Mesothelial cell of epicardium (in vitro differentiated cells): Measurements from ENCODE around the gene CABS1. TPM values are rescaled to one million over a fixed set of nuclear protein-coding genes. Genes with fewer than 3 reads are reported as not detected.

ENCODE experiments used
- DNase-seq, 2 experiments: peaks; one replicate each; pipeline ENCODE4 v3.0.0; 2021; ENCODE audit warnings: low spot score in 2 of 2; ENCODE audit not compliant: unreplicated experiment in 2 of 2
- H3K27ac Mint-ChIP-seq: 2 replicates; pipeline ENCODE4 v1.8.0; 2021; ENCODE audit warnings: mixed read lengths
- H3K27me3 Mint-ChIP-seq: 2 replicates; pipeline ENCODE4 v1.8.0; 2021; ENCODE audit warnings: low read depth, mixed read lengths
- H3K36me3 Mint-ChIP-seq: 2 replicates; pipeline ENCODE4 v1.8.0; 2021; ENCODE audit warnings: mixed read lengths
- H3K4me1 Mint-ChIP-seq: 2 replicates; pipeline ENCODE4 v1.8.0; 2021; ENCODE audit warnings: mixed read lengths
- H3K4me3 Mint-ChIP-seq: 2 replicates; pipeline ENCODE4 v1.8.0; 2021; ENCODE audit warnings: mild to moderate bottlenecking, moderate library complexity, mixed read lengths
- H3K9me3 Mint-ChIP-seq: 2 replicates; pipeline ENCODE4 v1.8.0; 2021; ENCODE audit warnings: mixed read lengths
- CTCF ChIP-seq: fragments of 200-600 bp; sonication (generic); IDR thresholded peaks from one replicate; pipeline ENCODE4 v1.5.0; 2021; ENCODE audit warnings: antibody characterized with exemption; ENCODE audit not compliant: unreplicated experiment
- total RNA-seq: library from RNA; stranded (reverse); gene quantifications from 3 replicates; pipeline ENCODE4 v1.2.1, GENCODE V29; 2021

CABS1 gene
- total RNA-seq: 0.69 to 1.2 TPM (median 1.1 TPM) in 3 replicates

- no peak for DNase-seq
- no peaks in the 10 kb centered on the region for H3K27me3 Mint-ChIP-seq
- peaks cover 4% of the 10 kb centered on the region for H3K9me3 Mint-ChIP-seq
- no peak within 1 kb of the TSS for H3K27ac Mint-ChIP-seq
- H3K4me3 Mint-ChIP-seq: no peak within 1 kb of the TSS
- peaks cover 15% of the 10 kb centered on the region for H3K4me1 Mint-ChIP-seq
- TF ChIP-seq CTCF: no peak
- no peaks in the 10 kb centered on the region for H3K36me3 Mint-ChIP-seq
Measured at GRCh38 chr4:70334681-70335080, at the start of gene CABS1. CABS1 (plus strand) TSS chr4:70334981; CDS start chr4:70335040, 59 bp downstream.

GRCh38 chr4:70288651-70289050 is 46.1 kb upstream of the CABS1 start:
- Mint-ChIP-seq H3K4me3 (no peak overlapping the region), H3K9me3 (peaks cover 6% of the 10 kb centered on the region), H3K36me3 (peaks cover 2% of the 10 kb centered on the region), H3K27ac (peak overlapping the region; percentile 55), H3K27me3 (peaks cover 6% of the 10 kb centered on the region), H3K4me1 (peaks cover 16% of the 10 kb centered on the region)
- DNase-seq: no peak
- TF ChIP-seq CTCF: no peak

- peaks cover 2% of the 10 kb centered on the region for H3K36me3 Mint-ChIP-seq
- H3K4me1 Mint-ChIP-seq: peaks cover 16% of the 10 kb centered on the region
- no peak for TF ChIP-seq CTCF
- peaks cover 6% of the 10 kb centered on the region for H3K9me3 Mint-ChIP-seq
- H3K27me3 Mint-ChIP-seq: peaks cover 3% of the 10 kb centered on the region
- H3K4me3 Mint-ChIP-seq: no peak overlapping the region
- no peak for DNase-seq
- no peak overlapping the region for H3K27ac Mint-ChIP-seq
Measured at GRCh38 chr4:70291341-70291740, 43.4 kb upstream of the CABS1 start.

- DNase-seq: no peak
- Mint-ChIP-seq H3K9me3 (peaks cover 6% of the 10 kb centered on the region), H3K36me3 (no peaks in the 10 kb centered on the region), H3K4me1 (peaks cover 16% of the 10 kb centered on the region), H3K27ac (peak overlapping the region; percentile 57), H3K27me3 (peaks cover 23% of the 10 kb centered on the region), H3K4me3 (no peak overlapping the region)
- TF ChIP-seq CTCF: no peak
Measured at GRCh38 chr4:70297576-70297975, 37.2 kb upstream of the CABS1 start.

GRCh38 chr4:70298051-70298450 is 36.7 kb upstream of the CABS1 start:
- Mint-ChIP-seq H3K36me3 (no peaks in the 10 kb centered on the region), H3K27ac (peak overlapping the region; percentile 57), H3K4me3 (no peak overlapping the region), H3K9me3 (peaks cover 4% of the 10 kb centered on the region), H3K27me3 (peaks cover 23% of the 10 kb centered on the region), H3K4me1 (peaks cover 20% of the 10 kb centered on the region)
- TF ChIP-seq CTCF: no peak
- no peak for DNase-seq

GRCh38 chr4:70299643-70300042 is 35.1 kb upstream of the CABS1 start:
- Mint-ChIP-seq H3K27ac (no peak overlapping the region), H3K27me3 (peaks cover 22% of the 10 kb centered on the region), H3K36me3 (no peaks in the 10 kb centered on the region), H3K4me3 (no peak overlapping the region), H3K4me1 (peaks cover 33% of the 10 kb centered on the region), H3K9me3 (no peaks in the 10 kb centered on the region)
- no peak for TF ChIP-seq CTCF
- DNase-seq: no peak
